ENCODE results near the gene ABTB2. TPM values are rescaled to one million over a fixed set of nuclear protein-coding genes. Genes with fewer than 3 reads are reported as not detected.

ABTB2 gene
- total RNA-seq, 1 experiment from 2014 or later = 5.5 TPM

DNA sequence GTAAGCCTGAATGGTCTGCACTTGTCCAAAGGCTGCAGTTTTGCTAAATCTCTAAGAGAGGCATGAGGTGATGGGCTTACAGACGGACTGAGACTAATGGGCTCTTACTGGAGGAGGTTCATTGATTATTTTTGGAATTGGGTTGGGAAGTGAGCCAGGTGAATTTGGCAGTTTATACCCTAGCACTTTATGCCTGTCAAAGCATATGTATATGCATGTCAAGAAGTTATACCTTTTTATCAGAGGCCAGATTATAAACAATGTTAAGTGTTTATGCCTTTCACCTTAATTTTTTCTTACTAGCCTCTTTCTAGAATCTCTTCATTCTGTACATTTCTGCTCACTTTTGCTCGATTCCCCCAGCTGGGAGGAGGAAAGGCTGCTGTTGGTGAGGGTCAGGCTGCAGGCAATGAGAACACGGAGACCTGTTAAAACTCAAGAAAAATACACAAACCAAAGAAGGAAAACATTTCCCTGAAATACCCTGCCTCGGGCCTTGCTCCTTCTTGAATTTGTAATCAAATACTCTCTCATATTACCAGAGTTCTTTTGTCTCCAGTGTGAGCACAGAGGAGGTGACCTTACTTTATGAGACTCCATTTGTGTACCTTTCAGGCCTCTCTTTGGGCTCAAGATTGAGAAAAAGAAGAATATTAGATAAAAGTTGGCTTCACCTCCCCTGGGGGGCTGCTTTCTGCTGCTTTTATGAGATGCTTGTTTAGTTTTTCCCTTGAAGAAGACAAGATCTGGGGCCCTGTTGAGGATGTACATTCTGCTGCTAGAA is 232.7 kb downstream of the ABTB2 start:
- no CpG with 5 or more reads among the region's 4 CpGs for WGBS (ENCODE audit: extremely low coverage, insufficient read length, low lambda C conversion rate)

More for the DNA sequence above, 232.7 kb downstream of the ABTB2 start:
- TF ChIP-seq, protein P1, sequence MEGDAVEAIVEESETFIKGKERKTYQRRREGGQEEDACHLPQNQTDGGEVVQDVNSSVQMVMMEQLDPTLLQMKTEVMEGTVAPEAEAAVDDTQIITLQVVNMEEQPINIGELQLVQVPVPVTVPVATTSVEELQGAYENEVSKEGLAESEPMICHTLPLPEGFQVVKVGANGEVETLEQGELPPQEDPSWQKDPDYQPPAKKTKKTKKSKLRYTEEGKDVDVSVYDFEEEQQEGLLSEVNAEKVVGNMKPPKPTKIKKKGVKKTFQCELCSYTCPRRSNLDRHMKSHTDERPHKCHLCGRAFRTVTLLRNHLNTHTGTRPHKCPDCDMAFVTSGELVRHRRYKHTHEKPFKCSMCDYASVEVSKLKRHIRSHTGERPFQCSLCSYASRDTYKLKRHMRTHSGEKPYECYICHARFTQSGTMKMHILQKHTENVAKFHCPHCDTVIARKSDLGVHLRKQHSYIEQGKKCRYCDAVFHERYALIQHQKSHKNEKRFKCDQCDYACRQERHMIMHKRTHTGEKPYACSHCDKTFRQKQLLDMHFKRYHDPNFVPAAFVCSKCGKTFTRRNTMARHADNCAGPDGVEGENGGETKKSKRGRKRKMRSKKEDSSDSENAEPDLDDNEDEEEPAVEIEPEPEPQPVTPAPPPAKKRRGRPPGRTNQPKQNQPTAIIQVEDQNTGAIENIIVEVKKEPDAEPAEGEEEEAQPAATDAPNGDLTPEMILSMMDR (conservative IDR thresholded peaks at IDR 0.05) = no peak
- H3K23ac ChIP-seq (ENCODE audit: insufficient read length, low read depth, low read length) = no peak overlapping the region
- no peaks in the 10 kb centered on the region for H3K27me3 ChIP-seq (ENCODE audit: insufficient read depth, low read length)
- H3K4me2 ChIP-seq (ENCODE audit: insufficient read depth, insufficient read length, low read length) = no peak overlapping the region
- H3T11ph ChIP-seq (ENCODE audit: low read length) = no peak overlapping the region
- DNase-seq = no peak
- Mint-ChIP-seq H3K9me3 (no peaks in the 10 kb centered on the region; a peak in 1 of 5 replicates), H3K4me3 (no peak overlapping the region), H3K36me3 (ENCODE audit: insufficient read depth in 1 of 3, low read depth in 3 of 3) (peaks cover 59 to 91% (median 88%) of the 10 kb centered on the region in 3 experiments), H3K4me1 (no peaks in the 10 kb centered on the region), H3K27me3 (ENCODE audit: low read depth) (no peaks in the 10 kb centered on the region), H3K27ac (peak overlapping the region in 2 of 3 experiments; percentile 28 to 37; a peak in 2 of 7 replicates)
- H4K8ac ChIP-seq (replicated peaks; ENCODE audit: insufficient read length, low read depth, low read length) = no peak overlapping the region
- no peak overlapping the region for H2BK120ac ChIP-seq (ENCODE audit: low read depth, low read length, poor library complexity, severe bottlenecking)
- no peak overlapping the region for H3K4ac ChIP-seq (ENCODE audit: low read depth, low read length)
- H4K91ac ChIP-seq (ENCODE audit: insufficient read length, low read depth, low read length) = no peak overlapping the region
- H4K5ac ChIP-seq (ENCODE audit: insufficient read length, low read depth, low read length) = no peak overlapping the region
- no peak overlapping the region for H2BK5ac ChIP-seq (ENCODE audit: insufficient read length, low read length)
- H2BK15ac ChIP-seq (ENCODE audit: low read depth, low read length) = no peak overlapping the region
- H3K27ac ChIP-seq (ENCODE audit: insufficient read length, low read depth, low read length) = no peak overlapping the region
- no peak overlapping the region for H2AK5ac ChIP-seq (ENCODE audit: insufficient read length, low read length)
- no peaks in the 10 kb centered on the region for H4K20me1 ChIP-seq (ENCODE audit: control insufficient read depth, insufficient read depth, insufficient read length)
- no peaks in the 10 kb centered on the region for H3K9me3 ChIP-seq (ENCODE audit: control insufficient read depth, low read depth, low read length)
- H2BK20ac ChIP-seq (ENCODE audit: low read depth, low read length, poor library complexity, severe bottlenecking) = no peak overlapping the region
- H2BK12ac ChIP-seq (ENCODE audit: insufficient read length, low read depth, low read length) = no peak overlapping the region
- H3K18ac ChIP-seq (ENCODE audit: insufficient read length, low read depth, low read length) = no peak overlapping the region
- no peaks in the 10 kb centered on the region for H3K23me2 ChIP-seq (ENCODE audit: insufficient read length, low read depth, low read length, poor library complexity, severe bottlenecking)
- no peak overlapping the region for H3K9ac ChIP-seq (ENCODE audit: extremely low read depth, insufficient read length, low read length)
- H3K79me1 ChIP-seq (ENCODE audit: insufficient read depth, low read depth, low read length, poor library complexity, severe bottlenecking) = no peaks in the 10 kb centered on the region
- no peaks in the 10 kb centered on the region for H3K4me1 ChIP-seq (ENCODE audit: insufficient read depth, low read length)
- H3K56ac ChIP-seq (ENCODE audit: insufficient read length, low read depth, low read length) = no peak overlapping the region
- H2AFZ ChIP-seq (ENCODE audit: low read length) = no peak overlapping the region
- H3K14ac ChIP-seq (ENCODE audit: insufficient read depth, low read length) = no peak overlapping the region
- no peaks in the 10 kb centered on the region for H3K79me2 ChIP-seq (ENCODE audit: insufficient read depth, low read length)
